Trophoblast cell (in vitro differentiated cells and primary cell): ENCODE data around the gene PRG3.
A peak's percentile ranks its signal among the peaks of the same experiment; 100 is the strongest.

ENCODE experiments used
- DNase-seq, 2 donors: peaks; one replicate each; pipeline ENCODE4 v3.0.0-alpha.2; 2016
- H2AFZ ChIP-seq: 2 replicates; pipeline ENCODE4 v1.6.1; 2013; ENCODE audit warnings: low read length, moderate library complexity, mild to moderate bottlenecking; ENCODE audit not compliant: insufficient read depth, poor library complexity
- H2AK5ac ChIP-seq: 2 replicates; pipeline ENCODE4 v1.6.1; 2013; ENCODE audit warnings: mild to moderate bottlenecking, low read length
- H2BK120ac ChIP-seq: 2 replicates; pipeline ENCODE4 v1.6.1; 2013; ENCODE audit warnings: low read length, mild to moderate bottlenecking, moderate library complexity; ENCODE audit not compliant: insufficient read depth, poor library complexity
- H2BK12ac ChIP-seq: 2 replicates; pipeline ENCODE4 v1.6.1; 2013; ENCODE audit warnings: mild to moderate bottlenecking, low read length, moderate library complexity
- H2BK5ac ChIP-seq: 2 replicates; pipeline ENCODE4 v1.6.1; 2013; ENCODE audit warnings: low read length, low read depth, moderate library complexity, mild to moderate bottlenecking; ENCODE audit not compliant: poor library complexity
- H3K14ac ChIP-seq: 2 replicates; pipeline ENCODE4 v1.6.1; 2013; ENCODE audit warnings: mild to moderate bottlenecking, low read length
- H3K18ac ChIP-seq: 2 replicates; pipeline ENCODE4 v1.6.1; 2013; ENCODE audit warnings: mild to moderate bottlenecking, low read length
- H3K23ac ChIP-seq: 2 replicates; pipeline ENCODE4 v1.6.1; 2013; ENCODE audit warnings: low read length
- H3K27ac ChIP-seq: 2 replicates; pipeline ENCODE4 v1.5.1; 2013; ENCODE audit warnings: low read depth, mild to moderate bottlenecking, inconsistent platforms, low read length, moderate library complexity
- H3K27me3 ChIP-seq: 2 replicates; pipeline ENCODE4 v1.6.1; 2013; ENCODE audit warnings: inconsistent platforms, mild to moderate bottlenecking, low read length, moderate library complexity; ENCODE audit not compliant: insufficient read depth
- H3K36me3 ChIP-seq, 2 experiments: 1 replicate in 1 of 2; 2 replicates in 1 of 2; pipeline ENCODE4 v1.6.1; 2013; ENCODE audit warnings: low read length in 2 of 2, mild to moderate bottlenecking in 2 of 2, moderate library complexity in 1 of 2; ENCODE audit not compliant: insufficient read depth in 2 of 2, control insufficient read depth in 1 of 2
- H3K4ac ChIP-seq: 2 replicates; pipeline ENCODE4 v1.6.1; 2013; ENCODE audit warnings: low read depth, mild to moderate bottlenecking, low read length, moderate library complexity
- H3K4me1 ChIP-seq, 2 experiments: 1 replicate in 1 of 2; 2 replicates in 1 of 2; pipeline ENCODE4 v1.6.1; 2013; ENCODE audit warnings: low read length in 2 of 2, mild to moderate bottlenecking in 2 of 2, moderate library complexity in 1 of 2; ENCODE audit not compliant: insufficient read depth in 2 of 2, control insufficient read depth in 1 of 2
- H3K4me2 ChIP-seq: 2 replicates; pipeline ENCODE4 v1.6.1; 2013; ENCODE audit warnings: inconsistent platforms, mild to moderate bottlenecking, low read length, moderate library complexity
- H3K4me3 ChIP-seq: 2 replicates; pipeline ENCODE4 v1.5.1; 2013; ENCODE audit warnings: mild to moderate bottlenecking, low read depth, low read length, inconsistent platforms
- H3K79me1 ChIP-seq: one replicate; pipeline ENCODE4 v1.6.1; 2013; ENCODE audit warnings: low read length
- H3K79me2 ChIP-seq: 2 replicates; pipeline ENCODE4 v1.6.1; 2013; ENCODE audit warnings: low read length, mild to moderate bottlenecking; ENCODE audit not compliant: control insufficient read depth, insufficient read depth, poor library complexity
- H3K9ac ChIP-seq: 2 replicates; pipeline ENCODE4 v1.6.1; 2013; ENCODE audit warnings: mild to moderate bottlenecking, low read length
- H3K9me3 ChIP-seq: 2 replicates; pipeline ENCODE4 v1.6.1; 2013; ENCODE audit warnings: low read depth, mild to moderate bottlenecking, control low read depth, inconsistent platforms, low read length; ENCODE audit not compliant: insufficient read depth
- H4K12ac ChIP-seq: 2 replicates; pipeline ENCODE4 v1.6.1; 2013; ENCODE audit warnings: low read depth, mild to moderate bottlenecking, low read length, moderate library complexity
- H4K8ac ChIP-seq: 2 replicates; pipeline ENCODE4 v1.6.1; 2013; ENCODE audit warnings: low read depth, mild to moderate bottlenecking, low read length, moderate library complexity
- H4K91ac ChIP-seq: one replicate; pipeline ENCODE4 v1.6.1; 2013; ENCODE audit warnings: low read depth, mild to moderate bottlenecking, low read length, moderate library complexity
- WGBS: extraction: QIAGEN DNeasy Blood & Tissue Kit; methylation state at CpG from one replicate; pipeline ENCODE4 v1.1.7; 2013; ENCODE audit warnings: missing lambda C conversion rate; ENCODE audit not compliant: insufficient read length, insufficient coverage; ENCODE audit errors: extremely low coverage; 5-methylcytosine and 5-hydroxymethylcytosine counted together

PRG3 gene

GRCh38 chr11:57416436-57416835 lies 35.5 kb upstream of the PRG3 start:
- H3K27me3 ChIP-seq: no peaks in the 10 kb centered on the region
- no peaks in the 10 kb centered on the region for H3K9me3 ChIP-seq
- H2AK5ac ChIP-seq: no peak overlapping the region
- no peak overlapping the region for H3K14ac ChIP-seq
- no peaks in the 10 kb centered on the region for H3K4me1 ChIP-seq
- no peak overlapping the region for H3K23ac ChIP-seq
- H3K4ac ChIP-seq: no peak overlapping the region
- no peaks in the 10 kb centered on the region for H3K79me1 ChIP-seq
- H3K18ac ChIP-seq: no peak overlapping the region
- H4K8ac ChIP-seq: no peak overlapping the region
- H3K27ac ChIP-seq: no peak overlapping the region
- WGBS: no CpG with 5 or more reads among the region's 3 CpGs
- no peak overlapping the region for H2BK5ac ChIP-seq
- no peak for DNase-seq
- H2BK12ac ChIP-seq: no peak overlapping the region
- H3K36me3 ChIP-seq: peaks cover 0 to 3% of the 10 kb centered on the region in 2 experiments
- no peak overlapping the region for H4K91ac ChIP-seq
- H3K4me3 ChIP-seq: no peak overlapping the region
- no peak overlapping the region for H2BK120ac ChIP-seq
- no peak overlapping the region for H4K12ac ChIP-seq
- no peak overlapping the region for H2AFZ ChIP-seq
- no peak overlapping the region for H3K4me2 ChIP-seq
- no peaks in the 10 kb centered on the region for H3K79me2 ChIP-seq
- H3K9ac ChIP-seq: no peak overlapping the region

GRCh38 chr11:57414612-57415212 lies 33.8 kb upstream of the PRG3 start:
- H3K23ac ChIP-seq: no peak overlapping the region
- H3K4me1 ChIP-seq: no peaks in the 10 kb centered on the region
- no peaks in the 10 kb centered on the region for H3K27me3 ChIP-seq
- H3K4me2 ChIP-seq: no peak overlapping the region
- no peaks in the 10 kb centered on the region for H3K79me2 ChIP-seq
- no peak overlapping the region for H3K18ac ChIP-seq
- no peak overlapping the region for H3K4ac ChIP-seq
- H4K12ac ChIP-seq: no peak overlapping the region
- H3K4me3 ChIP-seq: no peak overlapping the region
- no peak for DNase-seq
- H4K8ac ChIP-seq: no peak overlapping the region
- H2BK120ac ChIP-seq: no peak overlapping the region
- no peak overlapping the region for H4K91ac ChIP-seq
- no peak overlapping the region for H3K9ac ChIP-seq
- no peak overlapping the region for H2BK5ac ChIP-seq
- H2BK12ac ChIP-seq: no peak overlapping the region
- H3K9me3 ChIP-seq: no peaks in the 10 kb centered on the region
- no peak overlapping the region for H2AFZ ChIP-seq
- H3K27ac ChIP-seq: no peak overlapping the region
- no peaks in the 10 kb centered on the region for H3K79me1 ChIP-seq
- no peak overlapping the region for H2AK5ac ChIP-seq
- H3K14ac ChIP-seq: no peak overlapping the region
- H3K36me3 ChIP-seq: peaks cover 0 to 3% of the 10 kb centered on the region in 2 experiments
- WGBS: no CpG with 5 or more reads among the region's 11 CpGs

- Histone ChIP-seq H3K27me3 (no peaks in the 10 kb centered on the region), H3K23ac (no peak overlapping the region), H3K4me1 (no peaks in the 10 kb centered on the region), H3K27ac (no peak overlapping the region), H3K4ac (no peak overlapping the region), H4K91ac (no peak overlapping the region), H3K18ac (no peak overlapping the region), H3K9ac (no peak overlapping the region), H2AFZ (no peak overlapping the region), H3K4me2 (no peak overlapping the region), H3K79me1 (no peaks in the 10 kb centered on the region), H4K8ac (no peak overlapping the region), H4K12ac (no peak overlapping the region), H3K4me3 (no peak overlapping the region), H3K9me3 (no peaks in the 10 kb centered on the region), H2BK12ac (no peak overlapping the region), H3K36me3 (peaks cover 2 to 3% of the 10 kb centered on the region in 2 experiments), H3K79me2 (no peaks in the 10 kb centered on the region), H2BK5ac (no peak overlapping the region), H2BK120ac (no peak overlapping the region), H2AK5ac (no peak overlapping the region), H3K14ac (no peak overlapping the region)
- WGBS: no CpG with 5 or more reads among the region's 4 CpGs
- no peak for DNase-seq
These were observed 32.7 kb upstream of the PRG3 start for GRCh38 chr11:57413681-57414080.

GRCh38 chr11:57410287-57410686 lies 29.3 kb upstream of the PRG3 start:
- no peak overlapping the region for H3K18ac ChIP-seq
- H3K27ac ChIP-seq: no peak overlapping the region
- no peak overlapping the region for H4K8ac ChIP-seq
- H3K79me2 ChIP-seq: no peaks in the 10 kb centered on the region
- H3K79me1 ChIP-seq: no peaks in the 10 kb centered on the region
- peaks cover 9 to 10% of the 10 kb centered on the region in 2 experiments for H3K4me1 ChIP-seq
- H3K36me3 ChIP-seq: peaks cover 0 to 2% of the 10 kb centered on the region in 2 experiments
- no peaks in the 10 kb centered on the region for H3K9me3 ChIP-seq
- H2AFZ ChIP-seq: no peak overlapping the region
- H3K23ac ChIP-seq: no peak overlapping the region
- no peak overlapping the region for H3K9ac ChIP-seq
- H2BK5ac ChIP-seq: no peak overlapping the region
- H3K4me3 ChIP-seq: no peak overlapping the region
- H2BK12ac ChIP-seq: no peak overlapping the region
- H2AK5ac ChIP-seq: no peak overlapping the region
- DNase-seq: peak; percentile 76 to 89
- H3K27me3 ChIP-seq: no peaks in the 10 kb centered on the region
- H4K12ac ChIP-seq: no peak overlapping the region
- H3K4ac ChIP-seq: no peak overlapping the region
- no peak overlapping the region for H3K14ac ChIP-seq
- no peak overlapping the region for H4K91ac ChIP-seq
- no peak overlapping the region for H3K4me2 ChIP-seq
- H2BK120ac ChIP-seq: no peak overlapping the region
